Neutrophil (primary cell): ENCODE measurements around the gene GPRC5A.

Experiments used
- H3K27ac ChIP-seq: fragments of 200-600 bp; sonication (generic); 2 replicates; pipeline ENCODE4 v1.5.1; 2016; ENCODE audit warnings: mild to moderate bottlenecking, moderate library complexity
- H3K27me3 ChIP-seq: fragments of 200-600 bp; sonication (generic); 2 replicates; pipeline ENCODE4 v1.6.0; 2016; ENCODE audit warnings: mild to moderate bottlenecking
- H3K36me3 ChIP-seq: fragments of 200-600 bp; sonication (generic); 2 replicates; pipeline ENCODE4 v1.5.1; 2017
- H3K4me1 ChIP-seq, 2 experiments: fragments of 200-600 bp in 1 of 2; sonication (generic) in 1 of 2; 1 replicate in 1 of 2; 2 replicates in 1 of 2; pipeline versions ENCODE4 v1.5.1 to v1.6.1; 2013 to 2016; ENCODE audit warnings: low read depth in 1 of 2, low read length in 1 of 2, mild to moderate bottlenecking in 1 of 2, moderate library complexity in 1 of 2; ENCODE audit not compliant: control insufficient read depth in 1 of 2, insufficient read depth in 1 of 2
- H3K4me3 ChIP-seq, 2 experiments: fragments of 200-600 bp in 1 of 2; sonication (generic) in 1 of 2; 1 replicate in 1 of 2; 2 replicates in 1 of 2; pipeline ENCODE4 v1.5.1; 2013 to 2016; ENCODE audit warnings: low read depth in 1 of 2, low read length in 1 of 2, mild to moderate bottlenecking in 1 of 2, moderate library complexity in 1 of 2
- H3K9me3 ChIP-seq: fragments of 200-600 bp; sonication (generic); 2 replicates; pipeline ENCODE4 v1.5.1; 2016
- TF ChIP-seq, protein P1 (sequence below): fragments of 200-600 bp; sonication (generic); IDR thresholded peaks from 2 replicates; pipeline ENCODE4 v1.5.1; 2016; ENCODE audit warnings: antibody characterized with exemption

Gene GPRC5A

GRCh38 chr12:12958886-12959285 lies 67.5 kb downstream of the GPRC5A start:
- Histone ChIP-seq H3K27ac (no peak overlapping the region), H3K9me3 (no peaks in the 10 kb centered on the region), H3K36me3 (no peaks in the 10 kb centered on the region), H3K4me3 (no peak overlapping the region), H3K4me1 (no peaks in the 10 kb centered on the region), H3K27me3 (no peaks in the 10 kb centered on the region)
- TF ChIP-seq, protein P1, sequence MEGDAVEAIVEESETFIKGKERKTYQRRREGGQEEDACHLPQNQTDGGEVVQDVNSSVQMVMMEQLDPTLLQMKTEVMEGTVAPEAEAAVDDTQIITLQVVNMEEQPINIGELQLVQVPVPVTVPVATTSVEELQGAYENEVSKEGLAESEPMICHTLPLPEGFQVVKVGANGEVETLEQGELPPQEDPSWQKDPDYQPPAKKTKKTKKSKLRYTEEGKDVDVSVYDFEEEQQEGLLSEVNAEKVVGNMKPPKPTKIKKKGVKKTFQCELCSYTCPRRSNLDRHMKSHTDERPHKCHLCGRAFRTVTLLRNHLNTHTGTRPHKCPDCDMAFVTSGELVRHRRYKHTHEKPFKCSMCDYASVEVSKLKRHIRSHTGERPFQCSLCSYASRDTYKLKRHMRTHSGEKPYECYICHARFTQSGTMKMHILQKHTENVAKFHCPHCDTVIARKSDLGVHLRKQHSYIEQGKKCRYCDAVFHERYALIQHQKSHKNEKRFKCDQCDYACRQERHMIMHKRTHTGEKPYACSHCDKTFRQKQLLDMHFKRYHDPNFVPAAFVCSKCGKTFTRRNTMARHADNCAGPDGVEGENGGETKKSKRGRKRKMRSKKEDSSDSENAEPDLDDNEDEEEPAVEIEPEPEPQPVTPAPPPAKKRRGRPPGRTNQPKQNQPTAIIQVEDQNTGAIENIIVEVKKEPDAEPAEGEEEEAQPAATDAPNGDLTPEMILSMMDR = no peak

GRCh38 chr12:12960639-12961209 lies 69.4 kb downstream of the GPRC5A start:
- H3K4me1 ChIP-seq = peaks cover 0 to 6% of the 10 kb centered on the region in 2 experiments
- no peak overlapping the region for H3K4me3 ChIP-seq
- no peak overlapping the region for H3K27ac ChIP-seq
- no peaks in the 10 kb centered on the region for H3K9me3 ChIP-seq
- H3K27me3 ChIP-seq = no peaks in the 10 kb centered on the region
- TF ChIP-seq, protein P1 = no peak
- H3K36me3 ChIP-seq = no peaks in the 10 kb centered on the region

- Histone ChIP-seq H3K27me3 (no peaks in the 10 kb centered on the region), H3K36me3 (no peaks in the 10 kb centered on the region), H3K4me3 (no peak overlapping the region), H3K9me3 (no peaks in the 10 kb centered on the region), H3K27ac (no peak overlapping the region), H3K4me1 (peaks cover 0 to 6% of the 10 kb centered on the region in 2 experiments)
- TF ChIP-seq, protein P1 = no peak
These were observed 72.9 kb downstream of the GPRC5A start for GRCh38 chr12:12964255-12964654.

GRCh38 chr12:12965836-12966235 lies 74.5 kb downstream of the GPRC5A start:
- no peak overlapping the region for H3K27ac ChIP-seq
- H3K4me1 ChIP-seq = peaks cover 0 to 6% of the 10 kb centered on the region in 2 experiments
- no peak overlapping the region for H3K4me3 ChIP-seq
- no peaks in the 10 kb centered on the region for H3K27me3 ChIP-seq
- H3K36me3 ChIP-seq = no peaks in the 10 kb centered on the region
- no peaks in the 10 kb centered on the region for H3K9me3 ChIP-seq
- TF ChIP-seq, protein P1 = no peak
